Fibroblast of skin of right quadriceps (primary cell): ENCODE measurements around the gene WAC.
"Not testable (repeated sequence)": the region's sequence is repeated elsewhere in the genome, so short reads cannot be mapped to it uniquely, and the experiment has no call there.

ENCODE experiments used
- DNase-seq: peaks from one replicate; pipeline ENCODE4 v3.0.0-alpha.2; 2013

The WAC gene

DNA sequence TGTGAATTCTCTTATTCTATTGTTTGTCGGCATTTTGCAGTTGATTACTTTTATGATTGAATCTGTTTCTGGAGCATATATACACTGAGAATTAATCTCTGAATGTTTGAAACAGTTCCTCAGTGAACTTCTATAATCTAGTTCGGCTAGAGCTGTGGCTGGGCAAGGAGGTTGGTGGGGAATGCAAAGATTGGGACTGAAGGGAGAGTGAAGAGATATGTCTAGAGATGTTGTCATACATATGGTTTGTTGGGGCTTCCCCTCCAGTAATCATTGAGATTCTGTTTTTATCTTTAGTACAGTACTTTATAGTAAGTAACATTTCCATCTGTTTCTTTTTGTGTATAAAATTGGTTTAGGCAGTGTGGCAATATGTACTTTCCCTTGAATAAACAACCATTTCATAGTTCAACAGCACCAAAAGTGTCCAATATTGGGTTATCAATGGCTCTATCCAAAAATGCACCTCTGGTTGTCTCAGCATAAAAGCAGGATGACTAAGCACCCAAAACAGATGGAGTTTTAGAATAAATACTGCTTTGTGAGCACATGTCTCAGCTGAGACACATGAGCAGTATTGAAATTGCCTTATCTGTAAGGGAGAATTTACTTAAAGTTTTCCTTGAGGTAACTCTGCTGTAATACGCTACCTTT, 36.7 kb downstream of the WAC start:
- peak; percentile 23 for DNase-seq

DNA sequence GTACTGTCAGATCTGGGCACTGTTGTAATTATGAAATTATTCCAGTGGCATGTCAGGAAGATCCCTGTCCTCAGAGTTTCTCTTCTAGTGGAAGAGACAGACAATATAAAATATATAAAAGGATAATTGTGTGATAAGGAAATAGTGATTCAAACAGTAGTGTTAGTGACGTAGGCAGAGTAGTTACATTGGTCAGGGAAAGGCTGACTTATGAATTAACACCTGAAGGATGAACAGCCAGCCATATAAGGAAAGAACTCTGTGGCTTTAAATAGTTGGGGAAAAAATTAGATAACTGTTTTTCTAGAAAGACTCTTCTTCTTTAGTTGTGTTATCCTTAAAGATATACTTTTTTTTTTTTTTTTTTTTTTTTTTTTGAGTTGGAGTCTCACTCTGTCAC, 37.7 kb downstream of the WAC start:
- DNase-seq: no peak

DNA sequence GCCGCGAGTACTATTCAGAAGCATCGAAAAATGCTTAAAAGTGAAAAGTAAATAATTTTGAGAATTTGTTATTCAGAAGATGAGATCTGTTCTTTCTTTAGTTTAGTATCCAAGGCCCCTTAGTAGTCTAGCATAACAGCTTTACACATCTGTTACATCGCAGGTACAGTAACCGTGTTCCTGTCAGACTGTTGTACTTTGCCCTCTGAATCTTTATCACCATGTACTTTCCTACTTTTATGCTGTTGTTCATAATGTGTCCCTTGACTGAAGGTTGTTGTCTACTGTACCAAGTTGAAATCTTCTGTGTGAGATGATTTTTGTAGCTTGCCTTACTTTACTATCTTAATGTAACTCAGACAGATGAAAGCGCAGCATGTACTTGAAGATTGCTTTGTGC, 38.3 kb downstream of the WAC start:
- DNase-seq: no peak

DNA sequence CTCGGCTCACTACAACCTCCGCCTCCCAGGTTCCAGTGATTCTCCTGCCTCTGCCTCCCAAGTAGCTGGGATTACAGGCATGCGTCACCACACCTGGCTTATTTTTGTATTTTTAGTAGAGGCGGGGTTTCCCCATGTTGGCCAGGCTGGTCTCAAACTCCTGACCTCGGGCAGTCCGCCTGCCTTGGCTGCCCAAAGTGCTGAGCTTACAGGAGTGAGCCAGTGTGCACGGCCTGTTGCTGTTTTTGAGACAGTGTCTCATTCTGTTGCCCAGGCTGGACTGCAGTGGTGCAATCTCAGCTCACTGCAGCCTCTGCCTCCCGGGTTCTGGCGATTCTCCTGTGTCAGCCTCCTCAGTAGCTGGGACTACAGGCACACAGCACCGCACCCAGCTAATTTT, 41.3 kb downstream of the WAC start:
- not testable (repeated sequence) for DNase-seq

DNA sequence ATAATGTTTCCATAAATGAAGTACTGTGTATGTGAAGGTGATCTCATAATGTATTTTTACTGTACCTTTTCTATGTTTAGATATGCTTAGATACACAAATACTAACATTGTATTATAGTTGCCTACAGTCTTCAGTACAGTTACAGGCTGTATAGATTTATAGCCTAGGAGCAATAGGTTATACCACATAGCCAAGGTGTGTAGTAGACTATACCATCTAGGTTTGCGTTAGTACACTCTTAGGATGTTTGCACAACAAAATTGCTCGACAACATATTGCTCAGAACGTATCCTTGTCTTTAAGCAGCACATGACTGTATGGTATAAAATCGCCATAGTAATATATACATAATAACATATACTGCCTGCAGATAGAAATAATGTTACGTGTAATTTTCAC, 42.9 kb downstream of the WAC start:
- DNase-seq: no peak

DNA sequence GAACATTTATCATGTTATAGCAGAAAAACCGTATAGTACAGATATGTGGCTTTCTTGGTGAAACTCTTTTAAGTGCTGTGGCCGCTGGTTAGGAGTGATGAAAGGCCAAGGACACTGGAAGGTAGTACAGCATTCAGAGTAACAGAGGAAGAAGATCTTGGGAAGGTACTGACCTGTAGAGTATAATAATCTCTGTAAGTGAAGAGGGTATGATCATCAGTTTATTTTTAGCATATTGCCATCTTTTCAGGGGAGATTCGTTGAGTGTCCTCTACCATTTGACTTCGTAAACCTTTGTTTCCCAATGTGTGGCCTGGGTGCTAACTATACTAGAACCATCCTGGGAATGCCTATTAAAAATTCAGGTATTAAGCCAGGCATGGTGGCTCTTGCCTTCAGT, 44.6 kb downstream of the WAC start:
- no peak for DNase-seq

DNA sequence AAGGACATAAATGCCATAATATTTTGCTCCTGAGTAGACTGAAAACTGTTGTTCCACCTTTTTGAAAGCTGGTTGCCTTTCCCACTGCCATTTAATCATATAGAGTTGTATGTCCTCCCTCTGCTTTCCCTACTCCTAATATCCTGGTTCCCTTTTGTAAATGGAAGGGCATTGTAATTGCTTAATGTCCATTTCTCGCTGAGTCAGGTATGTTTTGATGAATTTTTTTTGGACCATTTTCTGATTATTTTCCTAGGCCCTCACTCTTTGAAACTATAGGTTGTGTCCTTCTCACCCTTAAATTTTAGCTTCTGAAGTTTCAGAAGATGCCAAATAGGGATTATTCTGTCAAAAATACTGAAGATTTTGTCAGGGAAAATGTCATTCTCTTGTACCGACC, 45.5 kb downstream of the WAC start:
- no peak for DNase-seq

DNA sequence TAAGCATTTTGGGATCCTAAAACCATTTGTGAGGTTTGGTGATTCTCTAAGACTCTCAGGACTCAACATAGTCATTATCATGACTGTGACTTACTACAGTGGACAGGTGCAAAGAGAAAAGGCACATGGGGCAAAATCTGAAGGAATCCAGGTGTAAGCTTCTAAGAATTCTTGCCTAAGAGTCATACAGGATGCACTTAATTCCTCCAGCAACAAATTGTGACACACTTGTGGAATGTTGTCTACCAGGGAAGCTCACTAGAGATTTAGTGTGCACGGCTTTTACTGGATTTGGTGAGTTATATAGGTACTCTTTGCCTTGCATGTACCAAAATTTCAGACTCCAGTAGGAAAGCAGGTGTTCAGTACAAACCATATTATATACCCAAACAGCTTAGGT, 47.9 kb downstream of the WAC start:
- no peak for DNase-seq

DNA sequence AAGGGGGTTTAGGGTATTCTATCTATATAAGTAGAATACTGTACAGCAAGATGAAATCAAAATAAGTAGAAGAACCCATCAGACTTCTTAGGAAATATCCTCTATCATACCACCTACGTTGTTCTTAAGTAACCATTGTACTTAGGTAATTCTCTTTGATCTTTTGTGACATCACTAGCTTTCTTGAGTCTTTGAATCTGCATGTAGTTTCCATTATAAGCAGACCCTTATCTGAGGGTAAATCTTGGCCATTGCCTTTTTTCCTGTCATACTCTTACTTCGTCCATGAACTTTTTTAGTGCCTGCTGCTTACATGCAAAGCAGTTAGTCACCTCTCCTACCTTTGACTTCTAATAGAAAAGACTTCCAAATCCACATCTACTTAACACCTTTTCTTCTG, 49.0 kb downstream of the WAC start:
- no peak for DNase-seq

DNA sequence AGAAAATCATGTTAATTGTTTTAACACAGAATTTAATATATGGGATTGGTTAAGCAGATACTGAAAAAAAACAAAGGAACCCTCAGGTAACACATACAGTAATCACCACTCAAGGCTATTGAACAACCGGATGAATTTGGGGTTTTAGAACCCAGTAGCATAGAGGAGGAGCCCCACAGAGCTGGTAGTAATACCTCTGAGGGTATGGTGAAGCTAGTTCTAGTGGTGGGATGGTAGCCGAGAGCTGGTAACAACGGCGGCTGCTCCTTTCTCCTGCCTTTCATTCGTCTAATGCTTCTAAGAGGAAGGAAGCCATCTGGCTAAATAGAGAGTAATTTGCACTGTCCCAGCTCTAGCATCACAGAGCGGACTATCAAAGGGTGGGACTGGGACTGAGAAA, 52.2 kb downstream of the WAC start:
- no peak for DNase-seq

DNA sequence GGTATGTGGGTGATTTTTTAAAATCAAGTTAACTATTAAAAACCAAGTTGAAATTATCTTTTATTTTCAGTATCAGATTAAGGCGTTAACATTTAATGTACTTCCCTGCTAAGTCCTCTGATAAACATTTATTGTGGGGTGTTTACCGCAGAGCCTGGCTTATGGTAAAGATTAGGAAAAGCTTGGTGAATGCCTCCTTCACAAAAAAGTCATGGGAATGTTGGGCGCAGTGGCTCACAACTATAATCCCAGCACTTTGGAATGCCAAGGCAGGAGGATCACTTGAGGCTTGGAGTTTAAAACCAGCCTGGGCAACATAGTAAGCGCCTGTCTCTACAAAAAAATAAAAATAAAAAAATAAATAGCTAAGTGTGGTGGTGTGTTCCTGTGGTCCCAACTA, 53.3 kb downstream of the WAC start:
- no peak for DNase-seq

DNA sequence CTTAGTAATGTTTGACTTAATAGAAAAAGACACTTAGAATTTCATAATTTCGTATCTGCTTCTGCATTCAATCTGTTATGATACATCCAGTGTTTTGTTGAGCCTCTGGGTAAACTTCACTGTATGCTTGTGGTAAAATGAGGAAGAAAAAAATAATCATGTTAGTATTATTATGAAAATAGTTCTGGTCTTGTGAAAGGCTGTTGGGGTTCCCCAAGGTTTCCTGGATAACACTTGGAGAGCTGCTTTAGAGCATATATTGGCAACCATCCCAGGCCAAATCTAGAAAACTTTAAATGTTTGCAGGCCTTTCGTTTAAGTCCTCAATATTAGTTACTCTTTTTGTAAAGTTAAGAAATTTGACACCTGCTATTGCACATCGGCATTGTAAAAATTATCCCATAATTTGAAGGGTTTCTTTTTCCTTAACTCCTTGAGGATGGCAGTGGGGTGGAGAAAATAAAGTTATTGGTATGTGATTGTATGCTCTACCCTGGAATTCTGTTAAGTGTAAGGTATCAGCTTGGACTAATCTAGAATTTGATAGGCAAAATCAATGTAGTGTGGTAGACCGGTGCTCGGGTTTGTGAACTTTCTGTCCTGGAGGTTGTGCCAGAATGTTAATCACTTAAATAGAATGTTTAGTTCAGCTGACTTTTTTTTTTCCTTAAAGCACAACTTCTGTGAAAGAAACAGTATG, 54.5 kb downstream of the WAC start:
- DNase-seq: peak; percentile 43

DNA sequence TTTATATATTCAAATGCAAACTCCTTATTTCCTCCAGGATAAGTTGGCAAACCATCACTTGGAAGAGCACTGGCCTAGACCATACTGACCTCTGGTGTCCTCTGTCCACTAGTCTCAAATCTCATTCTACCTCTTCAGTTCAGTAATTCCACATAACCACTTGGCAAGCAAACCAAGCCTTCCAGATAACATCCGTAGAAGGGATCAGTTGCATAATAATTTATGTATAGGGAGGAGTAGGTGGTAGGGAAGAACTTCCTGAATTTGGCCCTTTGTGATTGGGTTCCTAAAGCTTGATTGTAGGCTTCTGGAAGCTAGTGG, 55.0 kb downstream of the WAC start:
- DNase-seq: no peak

DNA sequence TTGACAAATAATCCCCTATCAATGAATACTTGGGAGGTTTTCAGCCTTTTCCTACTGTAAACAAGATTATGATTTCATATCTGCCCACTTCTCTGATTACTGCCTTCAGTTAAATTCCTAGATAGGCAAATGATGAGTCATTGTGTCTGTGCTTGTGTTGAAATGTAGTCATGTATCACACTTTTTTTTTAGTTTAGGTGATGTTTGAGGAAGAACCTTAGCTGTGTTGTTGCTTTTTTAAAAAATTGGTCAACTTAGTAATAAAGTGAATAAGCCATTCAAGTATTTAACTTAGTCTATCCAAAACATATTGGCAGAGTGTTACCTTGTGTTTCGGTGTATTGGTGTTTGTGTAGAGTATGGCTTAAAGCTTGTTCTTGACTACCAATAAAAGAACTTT, 60.0 kb downstream of the WAC start:
- DNase-seq: peak; percentile 65

DNA sequence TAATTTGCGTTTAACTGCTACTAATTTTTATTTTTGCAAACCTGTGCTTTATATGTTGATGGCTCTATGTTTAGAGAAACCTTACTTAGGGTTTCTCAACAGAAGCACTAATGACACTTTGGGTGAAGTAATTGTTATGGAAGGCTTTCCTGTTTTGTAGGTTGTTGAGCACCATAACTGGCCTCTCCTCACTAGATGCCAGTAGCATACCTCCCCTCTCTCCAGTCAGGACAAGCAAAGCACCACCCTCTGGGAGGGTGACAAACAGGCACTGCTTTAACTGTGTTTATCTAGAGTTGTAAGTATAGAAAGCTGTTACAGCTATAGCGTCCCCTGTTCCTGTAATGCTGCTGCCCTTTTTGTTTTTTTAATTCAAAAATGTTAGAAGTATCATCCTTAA, 60.9 kb downstream of the WAC start:
- DNase-seq: no peak

DNA sequence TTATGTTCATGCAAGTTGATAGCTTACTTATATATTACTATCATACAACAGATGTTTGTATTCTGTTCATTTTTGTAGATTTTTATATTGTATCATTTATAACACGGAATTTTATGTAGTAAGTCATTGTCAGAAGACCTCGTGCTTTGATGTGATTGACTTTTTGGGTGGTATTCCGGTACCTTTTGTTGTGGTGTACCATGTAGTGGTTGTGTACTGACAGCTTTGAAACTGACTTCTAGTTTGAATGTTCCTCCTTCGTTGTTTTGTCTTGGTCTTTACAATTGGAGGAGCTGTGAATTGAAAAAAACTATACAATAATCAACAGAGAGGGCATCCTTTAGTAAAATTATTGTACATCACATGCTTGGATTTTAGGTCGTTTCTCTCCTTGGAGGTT, 61.5 kb downstream of the WAC start:
- DNase-seq: no peak

DNA sequence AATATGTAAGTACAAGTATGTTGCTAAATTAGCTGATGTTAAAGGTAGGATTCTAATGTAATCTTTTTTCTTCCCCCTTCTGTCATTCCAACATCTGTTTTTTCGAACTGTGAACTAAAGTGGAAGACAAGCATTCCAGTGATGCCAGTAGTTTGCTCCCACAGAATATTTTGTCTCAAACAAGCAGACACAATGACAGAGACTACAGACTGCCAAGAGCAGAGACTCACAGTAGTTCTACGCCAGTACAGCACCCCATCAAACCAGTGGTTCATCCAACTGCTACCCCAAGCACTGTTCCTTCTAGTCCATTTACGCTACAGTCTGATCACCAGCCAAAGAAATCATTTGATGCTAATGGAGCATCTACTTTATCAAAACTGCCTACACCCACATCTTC, 62.7 kb downstream of the WAC start:
- DNase-seq: peak; percentile 28

DNA sequence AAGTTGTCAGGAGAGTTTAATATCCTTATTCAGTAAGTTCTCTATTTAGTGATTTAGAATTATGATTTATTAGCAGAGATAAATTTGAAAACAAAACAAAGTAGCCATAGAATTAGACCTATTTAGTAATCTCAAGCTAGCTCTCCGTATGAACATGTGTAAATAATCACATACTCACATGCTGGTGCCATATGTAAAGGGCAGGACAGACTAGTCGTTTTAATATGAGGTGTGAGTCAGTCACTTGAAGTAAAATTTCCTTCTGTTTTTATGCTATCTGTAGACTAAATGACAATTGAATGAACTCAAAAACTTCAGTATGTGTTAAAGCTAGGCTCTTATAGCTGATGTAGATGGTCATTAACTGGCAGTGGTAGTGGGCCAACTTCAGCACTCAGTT, 67.1 kb downstream of the WAC start:
- no peak for DNase-seq

DNA sequence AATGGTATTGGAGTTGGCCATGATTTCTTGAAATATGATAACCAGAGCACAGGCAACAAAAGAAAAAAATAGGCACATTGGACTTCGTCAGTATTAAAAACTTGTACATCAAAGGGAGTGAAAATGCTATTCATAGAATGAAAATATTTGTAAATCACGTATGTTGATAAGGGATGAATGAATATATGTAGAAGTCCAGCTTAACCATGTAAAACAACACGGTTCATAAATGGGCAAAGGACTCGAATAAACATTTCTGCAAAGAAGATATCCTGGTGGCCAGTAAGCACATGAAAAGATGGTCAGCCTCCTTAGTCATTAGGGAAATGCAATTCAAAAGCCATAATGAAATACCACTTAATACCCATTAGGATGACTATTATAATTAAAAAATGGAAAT, 68.1 kb downstream of the WAC start:
- no peak for DNase-seq

DNA sequence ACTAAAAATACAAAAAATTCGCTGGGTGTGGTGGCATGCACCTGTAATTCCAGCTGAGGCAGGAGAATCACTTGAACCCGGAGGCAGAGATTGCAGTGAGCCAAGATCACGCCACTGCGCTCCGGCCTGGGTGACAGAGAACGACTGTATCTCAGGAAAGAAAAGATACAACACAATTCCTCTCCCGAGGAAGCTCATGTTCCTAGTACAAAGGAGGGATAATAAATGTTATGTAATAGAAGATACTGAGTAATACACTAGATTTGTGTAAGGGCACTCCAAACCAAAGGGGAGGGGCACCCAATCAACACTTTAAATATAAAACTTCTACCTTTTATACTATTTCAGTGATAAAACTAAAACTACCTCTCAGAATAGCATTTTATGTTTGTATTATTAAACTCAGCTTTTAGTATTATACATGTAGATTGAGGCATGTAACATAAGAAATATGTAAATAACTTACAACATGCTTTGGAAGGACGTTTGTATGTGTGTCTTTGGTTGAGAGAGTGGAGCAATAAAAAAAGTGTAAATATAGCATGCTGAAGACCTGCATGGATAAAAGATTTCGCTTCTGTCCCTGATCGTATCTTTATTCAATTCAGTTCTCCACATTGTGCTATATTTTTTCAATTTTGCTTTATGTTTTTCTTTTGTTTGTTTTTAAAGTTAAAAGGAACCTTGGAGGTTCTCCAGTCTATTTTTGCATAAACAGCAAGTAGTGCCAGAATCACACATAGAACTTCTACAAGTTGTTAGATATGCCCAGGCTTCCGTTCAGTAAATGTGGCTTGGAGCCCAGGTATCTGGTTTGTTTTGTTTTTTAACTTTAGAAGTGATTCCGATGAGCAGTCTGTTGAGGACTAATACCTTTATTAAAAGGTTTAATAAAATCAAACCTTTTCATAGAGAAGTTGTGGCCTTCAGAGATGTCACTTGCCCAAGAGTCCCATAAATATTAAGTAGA, 71.9 kb downstream of the WAC start:
- no peak for DNase-seq

DNA sequence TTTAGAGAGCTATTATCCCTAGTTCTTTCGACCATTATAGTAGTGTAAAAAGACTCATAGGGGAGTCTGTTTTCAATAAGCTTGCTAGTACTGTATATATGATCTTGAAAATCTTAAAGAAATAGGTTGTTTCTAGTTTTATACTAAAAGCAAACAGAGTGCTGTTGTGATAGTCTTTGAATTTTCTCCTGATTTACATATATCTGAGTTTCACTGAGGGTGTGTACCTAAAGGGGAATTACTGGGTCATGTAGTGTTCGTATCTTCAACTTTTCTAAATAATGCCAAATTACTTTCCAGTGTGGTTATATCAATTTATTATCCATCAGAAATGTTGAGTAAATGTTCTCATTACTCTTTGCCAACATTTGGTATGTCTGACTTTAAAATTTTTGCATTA, 73.7 kb downstream of the WAC start:
- no peak for DNase-seq

DNA sequence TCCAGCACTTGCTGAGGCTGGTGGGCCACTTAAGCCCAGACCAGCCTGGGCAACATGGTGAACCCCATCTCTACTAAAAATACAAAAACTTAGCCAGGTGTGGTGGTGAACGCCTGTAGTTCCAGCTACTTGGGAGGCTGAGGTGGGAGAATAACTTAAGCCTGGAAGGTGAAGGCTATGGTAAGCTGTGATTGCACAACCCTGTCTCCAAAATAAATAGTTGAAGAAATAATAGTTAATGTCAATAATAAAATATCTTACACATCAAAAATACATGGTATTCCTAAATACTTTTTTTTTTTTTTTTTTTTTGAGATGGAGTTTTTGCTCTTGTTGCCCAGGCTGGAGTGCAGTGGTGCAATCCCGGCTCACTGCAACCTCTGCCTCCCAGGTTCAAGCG, 76.7 kb downstream of the WAC start:
- DNase-seq: not testable (repeated sequence)

DNA sequence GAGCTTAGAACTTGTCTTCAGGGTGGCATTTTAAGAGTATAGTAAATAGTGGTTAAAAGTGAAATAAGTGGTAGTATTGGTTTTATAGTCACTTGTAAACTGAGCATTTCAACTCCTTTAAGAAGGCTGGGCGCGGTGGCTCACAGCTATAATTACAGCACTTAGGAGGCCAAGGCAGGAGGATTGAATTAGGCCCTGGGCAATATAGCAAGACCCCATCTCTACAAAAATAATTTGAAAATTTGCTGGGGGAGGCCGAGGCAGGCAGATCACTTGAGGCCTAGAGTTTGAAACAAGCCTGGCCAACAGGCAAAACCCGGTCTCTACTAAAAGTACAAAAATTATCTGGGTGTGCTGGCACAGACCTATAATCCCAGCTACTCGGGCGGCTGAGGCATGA, 80.0 kb downstream of the WAC start:
- DNase-seq: no peak

DNA sequence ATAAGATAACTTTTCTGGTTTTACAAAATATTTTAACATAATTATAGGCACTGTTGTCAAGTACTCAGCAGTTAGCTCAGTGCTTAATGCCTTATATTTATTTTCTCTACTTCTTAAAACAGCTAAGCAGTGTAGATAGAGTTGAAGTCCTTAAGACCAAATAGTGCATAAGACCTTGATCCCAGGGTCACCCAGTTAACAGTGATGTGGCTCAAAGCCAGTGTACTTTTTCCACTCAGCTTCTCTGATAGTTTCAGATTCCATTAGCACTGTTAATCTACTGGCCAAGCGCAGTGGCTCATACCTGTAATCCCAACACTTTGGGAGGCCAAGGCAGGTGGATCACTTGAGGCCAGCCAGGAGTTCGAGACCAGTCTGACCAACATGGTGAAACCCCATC, 83.6 kb downstream of the WAC start:
- DNase-seq: no peak
